GM12875 (cell line): ENCODE data around the gene YWHAH.

ENCODE experiments used
- H3K4me3 ChIP-seq: one replicate; pipeline ENCODE4 v1.5.1; 2011; ENCODE audit warnings: low read depth, low read length, control low read depth
- TF ChIP-seq, protein P1 (sequence below): IDR thresholded peaks from 2 replicates; pipeline ENCODE4 v1.5.1; 2011; ENCODE audit warnings: low read depth, mild to moderate bottlenecking, control low read depth, inconsistent platforms, low read length, moderate library complexity, borderline replicate concordance; ENCODE audit not compliant: insufficient read depth

The YWHAH gene

DNA sequence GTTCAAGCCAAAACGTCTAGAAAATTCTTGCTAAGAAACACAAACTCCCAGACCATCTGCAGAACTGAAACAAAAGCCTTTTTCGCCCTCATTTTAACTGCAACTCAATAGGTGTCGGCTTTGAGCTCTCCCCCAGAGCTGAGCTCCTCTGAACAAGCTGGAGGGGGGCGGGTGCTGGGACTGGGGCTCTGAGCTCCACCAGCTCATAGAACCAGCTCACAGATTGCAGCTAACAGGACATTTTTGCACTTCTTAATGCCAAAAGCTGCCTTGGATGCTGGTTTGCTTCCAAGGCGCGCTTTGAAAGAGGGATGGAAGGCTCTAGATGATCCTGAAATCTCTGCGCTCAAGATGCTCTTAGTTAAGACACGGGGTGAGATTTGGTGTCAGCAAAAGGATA is 6.0 kb upstream of the YWHAH start:
- H3K4me3 ChIP-seq: no peak overlapping the region
- TF ChIP-seq, protein P1, sequence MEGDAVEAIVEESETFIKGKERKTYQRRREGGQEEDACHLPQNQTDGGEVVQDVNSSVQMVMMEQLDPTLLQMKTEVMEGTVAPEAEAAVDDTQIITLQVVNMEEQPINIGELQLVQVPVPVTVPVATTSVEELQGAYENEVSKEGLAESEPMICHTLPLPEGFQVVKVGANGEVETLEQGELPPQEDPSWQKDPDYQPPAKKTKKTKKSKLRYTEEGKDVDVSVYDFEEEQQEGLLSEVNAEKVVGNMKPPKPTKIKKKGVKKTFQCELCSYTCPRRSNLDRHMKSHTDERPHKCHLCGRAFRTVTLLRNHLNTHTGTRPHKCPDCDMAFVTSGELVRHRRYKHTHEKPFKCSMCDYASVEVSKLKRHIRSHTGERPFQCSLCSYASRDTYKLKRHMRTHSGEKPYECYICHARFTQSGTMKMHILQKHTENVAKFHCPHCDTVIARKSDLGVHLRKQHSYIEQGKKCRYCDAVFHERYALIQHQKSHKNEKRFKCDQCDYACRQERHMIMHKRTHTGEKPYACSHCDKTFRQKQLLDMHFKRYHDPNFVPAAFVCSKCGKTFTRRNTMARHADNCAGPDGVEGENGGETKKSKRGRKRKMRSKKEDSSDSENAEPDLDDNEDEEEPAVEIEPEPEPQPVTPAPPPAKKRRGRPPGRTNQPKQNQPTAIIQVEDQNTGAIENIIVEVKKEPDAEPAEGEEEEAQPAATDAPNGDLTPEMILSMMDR: no peak

DNA sequence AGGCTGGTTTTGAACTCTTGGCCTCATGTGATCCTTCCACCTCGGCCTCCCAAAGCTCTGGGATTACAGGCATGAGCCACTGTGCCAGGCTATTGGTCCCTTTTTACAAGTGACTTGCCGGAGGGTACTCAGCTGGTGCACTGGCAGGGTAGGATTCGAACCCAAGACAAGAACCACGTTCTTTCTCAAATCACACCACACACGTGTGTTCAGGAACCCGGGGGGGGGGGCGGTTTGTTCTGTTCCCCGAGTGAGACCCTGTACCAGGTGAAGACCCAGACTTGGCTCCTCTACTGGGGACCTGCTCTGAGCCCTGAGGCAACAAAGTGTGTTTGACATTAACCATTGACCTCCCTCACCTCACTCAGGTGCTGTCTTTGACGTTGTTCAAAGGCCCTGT is 3.8 kb upstream of the YWHAH start:
- no peak overlapping the region for H3K4me3 ChIP-seq

DNA sequence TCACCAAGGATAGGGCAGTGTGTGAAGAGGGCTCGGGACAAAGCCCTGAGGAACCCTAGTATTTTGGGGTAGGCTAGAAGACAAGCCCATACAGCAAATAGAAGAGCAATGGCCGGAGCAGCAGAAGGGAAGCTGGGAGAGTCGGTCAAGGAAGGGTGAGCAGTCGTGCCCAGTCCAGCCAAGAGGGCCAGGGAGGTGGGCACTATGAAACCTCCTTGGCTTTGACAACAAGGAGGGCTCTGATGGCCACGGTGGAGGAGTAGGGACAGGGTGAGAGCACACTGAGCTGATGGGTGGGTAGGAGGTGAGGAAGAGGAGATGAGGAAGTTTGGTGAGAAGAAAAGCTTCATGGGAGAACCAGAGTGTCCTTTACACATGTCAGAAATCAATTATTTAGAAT is 2.2 kb upstream of the YWHAH start:
- TF ChIP-seq, protein P1: no peak
- no peak overlapping the region for H3K4me3 ChIP-seq

More for the DNA sequence above, 3.8 kb upstream of the YWHAH start:
- TF ChIP-seq, protein P1: no peak

DNA sequence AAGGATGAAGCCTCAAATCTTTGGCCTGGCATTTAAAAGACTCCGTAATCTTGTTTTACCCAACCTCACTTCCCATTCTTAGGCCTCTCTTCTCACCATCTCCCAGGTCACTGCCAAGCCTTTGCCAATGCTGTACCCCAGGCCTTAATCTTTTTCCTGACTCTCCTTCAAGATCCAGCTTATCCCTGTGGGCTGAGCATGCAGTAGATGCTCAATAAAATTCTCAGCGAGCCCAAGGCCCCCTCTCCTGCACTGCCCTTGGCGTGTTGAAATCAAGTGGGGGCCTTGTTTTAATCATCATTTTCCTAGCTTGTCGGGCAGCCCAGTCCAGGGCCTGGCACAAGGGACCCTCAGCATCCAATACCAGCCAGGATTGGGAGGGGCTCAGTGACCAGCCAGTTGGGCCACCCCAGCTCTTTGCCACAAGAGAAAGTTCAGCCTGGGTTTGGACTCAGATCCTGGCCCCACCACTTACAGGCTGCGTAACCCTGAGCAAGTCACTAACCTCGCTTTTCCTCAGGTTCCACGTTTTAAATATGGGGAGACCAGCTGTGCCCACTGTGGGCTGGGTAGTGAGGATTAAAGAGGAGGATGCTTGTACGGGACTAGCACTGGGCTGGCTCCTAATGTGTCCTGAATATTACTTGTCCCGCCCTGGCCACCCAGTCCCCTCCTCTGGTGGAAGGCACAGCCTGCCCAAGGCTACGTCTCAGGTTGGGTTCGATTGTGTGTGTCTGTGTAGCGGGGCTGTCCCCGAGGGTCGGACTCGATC is 943 bp upstream of the YWHAH start:
- H3K4me3 ChIP-seq: peak overlapping the region; percentile 77
- TF ChIP-seq, protein P1: no peak

DNA sequence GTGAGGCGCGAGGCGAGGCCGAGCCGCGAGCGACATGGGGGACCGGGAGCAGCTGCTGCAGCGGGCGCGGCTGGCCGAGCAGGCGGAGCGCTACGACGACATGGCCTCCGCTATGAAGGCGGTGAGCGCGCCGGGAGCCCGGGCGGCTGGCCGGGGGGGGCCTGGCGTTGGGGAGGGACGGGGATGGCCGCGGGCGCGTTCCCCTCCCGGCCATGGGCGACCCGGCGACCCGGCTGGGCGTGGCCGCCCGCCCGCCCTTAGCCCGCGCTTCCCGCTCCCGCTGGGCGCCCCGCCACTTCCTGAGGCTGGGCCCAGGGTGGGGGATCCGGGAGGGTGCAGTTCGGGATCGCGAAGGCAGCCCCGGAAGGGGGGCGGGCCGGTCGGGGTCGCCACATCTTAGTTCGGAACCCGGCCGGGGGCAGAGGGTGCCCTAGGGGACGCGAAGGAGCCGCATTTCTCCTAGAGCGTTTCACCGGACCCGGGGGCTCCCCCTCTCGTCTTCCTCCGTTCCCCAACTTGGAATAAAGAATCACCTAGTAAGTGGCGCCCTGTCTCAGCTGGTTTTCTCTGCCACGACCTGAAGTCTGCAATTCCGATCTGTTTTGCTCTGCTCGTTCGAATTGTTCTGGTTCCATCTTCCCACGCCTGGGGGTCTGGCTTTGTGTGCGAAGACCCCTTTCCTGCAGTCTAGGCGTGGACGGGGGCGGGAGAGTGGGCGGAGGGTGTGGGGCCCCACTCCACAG is 536 bp downstream of the YWHAH start:
- TF ChIP-seq, protein P1: no peak
- peak overlapping the region; percentile 89 for H3K4me3 ChIP-seq

DNA sequence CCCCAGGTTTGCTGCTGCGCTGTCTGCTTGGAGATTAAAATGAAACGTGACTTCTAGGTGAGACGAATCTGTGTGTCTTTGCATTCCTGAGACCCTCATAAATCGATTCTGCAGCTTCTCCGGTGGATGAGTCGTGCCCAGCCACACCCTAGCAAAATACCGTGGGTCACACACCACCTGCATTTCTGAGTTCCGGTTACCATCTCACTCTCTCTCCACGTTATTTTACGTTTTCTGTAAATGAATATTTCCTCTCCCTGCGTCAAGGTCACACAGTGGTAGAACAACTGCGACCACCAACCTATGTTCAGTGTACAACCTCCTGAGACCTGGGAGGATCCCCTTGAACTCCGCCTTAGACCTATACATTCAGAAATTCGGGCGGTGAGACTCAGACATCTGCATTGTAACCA is 1.1 kb downstream of the YWHAH start:
- TF ChIP-seq, protein P1: no peak
- H3K4me3 ChIP-seq: peak overlapping the region; percentile 89
